Nephron (organoid): ENCODE data around the gene FAM210A.

ENCODE experiments used
- H3K27ac Mint-ChIP-seq, 3 experiments: 2 replicates each; pipeline ENCODE4 v1.8.0; 2020; ENCODE audit warnings: mixed read lengths in 3 of 3, mild to moderate bottlenecking in 2 of 3, moderate library complexity in 1 of 3
- H3K27me3 Mint-ChIP-seq: 2 replicates; pipeline ENCODE4 v1.8.0; 2021; ENCODE audit warnings: low read depth, mild to moderate bottlenecking, moderate library complexity, mixed read lengths
- H3K36me3 Mint-ChIP-seq: 2 replicates; pipeline ENCODE4 v1.8.0; 2020; ENCODE audit warnings: low read depth, mixed read lengths
- H3K4me1 Mint-ChIP-seq: 2 replicates; pipeline ENCODE4 v1.8.0; 2020; ENCODE audit warnings: mixed read lengths
- H3K4me3 Mint-ChIP-seq, 3 experiments: 2 replicates each; pipeline ENCODE4 v1.8.0; 2020; ENCODE audit warnings: mild to moderate bottlenecking in 3 of 3, mixed read lengths in 3 of 3, moderate library complexity in 2 of 3
- H3K9me3 Mint-ChIP-seq: 2 replicates; pipeline ENCODE4 v1.8.0; 2020; ENCODE audit warnings: mixed read lengths
- TF ChIP-seq, protein P1 (sequence below), 3 experiments: fragments of 200-600 bp; sonication (generic); IDR thresholded peaks; one replicate each; pipeline ENCODE4 v1.5.0; 2021; ENCODE audit warnings: antibody characterized with exemption in 3 of 3; ENCODE audit not compliant: unreplicated experiment in 3 of 3

The FAM210A gene

GRCh38 chr18:13630716-13631268, 95.6 kb downstream of the FAM210A start:
- Mint-ChIP-seq H3K36me3 (no peaks in the 10 kb centered on the region), H3K27me3 (peaks cover 4% of the 10 kb centered on the region), H3K4me3 (no peak overlapping the region), H3K9me3 (no peaks in the 10 kb centered on the region), H3K27ac (no peak overlapping the region), H3K4me1 (peaks cover 7% of the 10 kb centered on the region)
- TF ChIP-seq, protein P1, sequence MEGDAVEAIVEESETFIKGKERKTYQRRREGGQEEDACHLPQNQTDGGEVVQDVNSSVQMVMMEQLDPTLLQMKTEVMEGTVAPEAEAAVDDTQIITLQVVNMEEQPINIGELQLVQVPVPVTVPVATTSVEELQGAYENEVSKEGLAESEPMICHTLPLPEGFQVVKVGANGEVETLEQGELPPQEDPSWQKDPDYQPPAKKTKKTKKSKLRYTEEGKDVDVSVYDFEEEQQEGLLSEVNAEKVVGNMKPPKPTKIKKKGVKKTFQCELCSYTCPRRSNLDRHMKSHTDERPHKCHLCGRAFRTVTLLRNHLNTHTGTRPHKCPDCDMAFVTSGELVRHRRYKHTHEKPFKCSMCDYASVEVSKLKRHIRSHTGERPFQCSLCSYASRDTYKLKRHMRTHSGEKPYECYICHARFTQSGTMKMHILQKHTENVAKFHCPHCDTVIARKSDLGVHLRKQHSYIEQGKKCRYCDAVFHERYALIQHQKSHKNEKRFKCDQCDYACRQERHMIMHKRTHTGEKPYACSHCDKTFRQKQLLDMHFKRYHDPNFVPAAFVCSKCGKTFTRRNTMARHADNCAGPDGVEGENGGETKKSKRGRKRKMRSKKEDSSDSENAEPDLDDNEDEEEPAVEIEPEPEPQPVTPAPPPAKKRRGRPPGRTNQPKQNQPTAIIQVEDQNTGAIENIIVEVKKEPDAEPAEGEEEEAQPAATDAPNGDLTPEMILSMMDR (IDR thresholded peaks at IDR 0.05; ENCODE audit: unreplicated experiment in 3 of 3) = no peak

- H3K4me3 Mint-ChIP-seq = no peak overlapping the region
- H3K36me3 Mint-ChIP-seq = no peaks in the 10 kb centered on the region
- H3K4me1 Mint-ChIP-seq = peaks cover 7% of the 10 kb centered on the region
- TF ChIP-seq, protein P1 (IDR thresholded peaks at IDR 0.05; ENCODE audit: unreplicated experiment in 3 of 3) = peak; percentile 77 to 84 (median 80)
- H3K27me3 Mint-ChIP-seq = peaks cover 7% of the 10 kb centered on the region
- peak overlapping the region; percentile 5 to 56 (median 24) for H3K27ac Mint-ChIP-seq
- no peaks in the 10 kb centered on the region for H3K9me3 Mint-ChIP-seq
Measured at GRCh38 chr18:13629841-13630715, 96.3 kb downstream of the FAM210A start.

DNA sequence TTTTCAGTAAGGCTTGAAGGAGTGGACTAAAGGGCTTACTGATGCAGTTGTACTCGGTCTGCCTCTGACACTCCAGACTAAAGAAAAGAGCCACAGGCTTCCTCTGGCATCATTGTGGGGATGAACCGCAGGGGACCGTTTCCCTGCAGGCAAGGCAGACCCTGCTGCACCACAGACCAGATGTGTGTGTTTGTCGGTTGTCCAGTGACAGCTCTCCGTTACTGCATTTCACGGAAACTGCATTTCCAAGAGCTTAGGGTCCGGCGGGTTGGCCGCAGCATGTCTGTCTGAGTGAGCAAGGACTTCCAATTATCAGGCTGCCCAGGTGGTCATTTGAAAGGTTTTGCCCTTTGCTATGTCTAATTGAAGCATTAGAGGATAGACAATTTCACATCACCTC, 98.1 kb downstream of the FAM210A start:
- no peak overlapping the region for H3K4me3 Mint-ChIP-seq
- TF ChIP-seq, protein P1 (IDR thresholded peaks at IDR 0.05; ENCODE audit: unreplicated experiment in 3 of 3) = no peak
- H3K36me3 Mint-ChIP-seq = no peaks in the 10 kb centered on the region

GRCh38 chr18:13627639-13628038, 98.7 kb downstream of the FAM210A start:
- Mint-ChIP-seq H3K36me3 (no peaks in the 10 kb centered on the region), H3K27ac (no peak overlapping the region), H3K4me1 (peaks cover 7% of the 10 kb centered on the region), H3K27me3 (peaks cover 13% of the 10 kb centered on the region), H3K9me3 (no peaks in the 10 kb centered on the region), H3K4me3 (no peak overlapping the region)
- TF ChIP-seq, protein P1 (IDR thresholded peaks at IDR 0.05; ENCODE audit: unreplicated experiment in 3 of 3) = no peak

More for the DNA sequence above, 98.1 kb downstream of the FAM210A start:
- H3K27ac Mint-ChIP-seq = no peak overlapping the region
- no peaks in the 10 kb centered on the region for H3K9me3 Mint-ChIP-seq
- peaks cover 13% of the 10 kb centered on the region for H3K27me3 Mint-ChIP-seq
- peaks cover 7% of the 10 kb centered on the region for H3K4me1 Mint-ChIP-seq

DNA sequence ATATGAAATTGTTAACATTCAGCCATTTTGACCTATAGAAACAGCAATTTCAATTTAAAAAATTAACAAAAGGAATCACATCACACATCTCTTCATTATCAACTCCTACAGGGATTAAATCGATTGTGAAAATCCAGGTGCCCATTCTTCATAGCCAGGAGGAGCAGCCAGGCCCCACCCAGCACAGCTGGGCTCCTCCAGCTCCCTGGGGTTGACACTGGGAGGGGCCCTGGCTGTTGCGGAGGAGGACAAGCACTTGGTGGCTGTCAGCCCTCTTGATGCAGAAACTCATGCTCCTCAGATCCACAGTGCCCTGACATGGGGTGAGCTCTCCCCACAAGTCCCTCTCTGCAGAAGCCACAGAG, 99.8 kb downstream of the FAM210A start:
- Mint-ChIP-seq H3K4me3 (no peak overlapping the region), H3K27me3 (peaks cover 13% of the 10 kb centered on the region), H3K9me3 (no peaks in the 10 kb centered on the region), H3K4me1 (peaks cover 7% of the 10 kb centered on the region), H3K27ac (no peak overlapping the region), H3K36me3 (no peaks in the 10 kb centered on the region)
- TF ChIP-seq, protein P1 (IDR thresholded peaks at IDR 0.05; ENCODE audit: unreplicated experiment in 3 of 3) = no peak
